Neural crest cell (in vitro differentiated cells): Measurements from ENCODE around the gene FXYD5. TPM values are rescaled to one million over a fixed set of nuclear protein-coding genes. Genes with fewer than 3 reads are reported as not detected.
"Not testable (repeated sequence)": the region's sequence is repeated elsewhere in the genome, so short reads cannot be mapped to it uniquely, and the experiment has no call there.

Experiments
- DNase-seq: peaks from one replicate; pipeline ENCODE4 v3.0.0; 2021; ENCODE audit warnings: low read depth, mixed read lengths, low spot score
- H3K27ac Mint-ChIP-seq: one replicate; pipeline ENCODE4 v1.8.0; 2021; ENCODE audit warnings: mild to moderate bottlenecking, mixed read lengths; ENCODE audit not compliant: unreplicated experiment
- H3K27me3 Mint-ChIP-seq: 2 replicates; pipeline ENCODE4 v1.8.0; 2021; ENCODE audit warnings: low read depth, mild to moderate bottlenecking, mixed read lengths
- H3K36me3 Mint-ChIP-seq: 2 replicates; pipeline ENCODE4 v1.8.0; 2021; ENCODE audit warnings: low read depth, mild to moderate bottlenecking, mixed read lengths
- H3K4me1 Mint-ChIP-seq: 2 replicates; pipeline ENCODE4 v1.8.0; 2021; ENCODE audit warnings: mixed read lengths
- H3K4me3 Mint-ChIP-seq: one replicate; pipeline ENCODE4 v1.8.0; 2021; ENCODE audit warnings: mild to moderate bottlenecking, mixed read lengths
- H3K9me3 Mint-ChIP-seq: 2 replicates; pipeline ENCODE4 v1.8.0; 2021; ENCODE audit warnings: mixed read lengths
- CTCF ChIP-seq: fragments of 200-600 bp; sonication (generic); conservative IDR thresholded peaks from 2 replicates; pipeline ENCODE4 v1.5.0; 2021; ENCODE audit warnings: antibody characterized with exemption, mild to moderate bottlenecking
- total RNA-seq: library from RNA; stranded (reverse); gene quantifications from 2 replicates; pipeline ENCODE4 v1.2.1, GENCODE V29; 2021

The FXYD5 gene
- total RNA-seq, 1 donor from 2014 or later, result 13.3 TPM

GRCh38 chr19:35184884-35185283 lies 30.3 kb downstream of the FXYD5 start:
- Mint-ChIP-seq H3K36me3 (no peaks in the 10 kb centered on the region), H3K9me3 (peaks cover 4% of the 10 kb centered on the region), H3K27me3 (peaks cover 16% of the 10 kb centered on the region), H3K4me3 (no peak overlapping the region), H3K4me1 (no peaks in the 10 kb centered on the region), H3K27ac (no peak overlapping the region)
- no peak for DNase-seq
- no peak for TF ChIP-seq CTCF

- no peak for TF ChIP-seq CTCF
- no peak for DNase-seq
- Mint-ChIP-seq H3K4me3 (no peak overlapping the region), H3K36me3 (no peaks in the 10 kb centered on the region), H3K9me3 (no peaks in the 10 kb centered on the region), H3K27me3 (peaks cover 46% of the 10 kb centered on the region), H3K27ac (no peak overlapping the region), H3K4me1 (no peaks in the 10 kb centered on the region)
Observed at GRCh38 chr19:35194012-35194984, 39.8 kb downstream of the FXYD5 start.

- no peak for TF ChIP-seq CTCF
- H3K9me3 Mint-ChIP-seq, result no peaks in the 10 kb centered on the region
- peaks cover 47% of the 10 kb centered on the region for H3K27me3 Mint-ChIP-seq
- DNase-seq, result no peak
- H3K36me3 Mint-ChIP-seq, result no peaks in the 10 kb centered on the region
- H3K27ac Mint-ChIP-seq, result no peak overlapping the region
- no peak overlapping the region for H3K4me3 Mint-ChIP-seq
- H3K4me1 Mint-ChIP-seq, result no peaks in the 10 kb centered on the region
Observed at GRCh38 chr19:35195830-35196229, 41.3 kb downstream of the FXYD5 start.

GRCh38 chr19:35196861-35197260 lies 42.3 kb downstream of the FXYD5 start:
- H3K4me3 Mint-ChIP-seq, H3K9me3 Mint-ChIP-seq, H3K4me1 Mint-ChIP-seq, DNase-seq, H3K27ac Mint-ChIP-seq, H3K36me3 Mint-ChIP-seq: not testable (repeated sequence)
- peaks cover 44% of the 10 kb centered on the region for H3K27me3 Mint-ChIP-seq

- Mint-ChIP-seq H3K27ac (no peak overlapping the region), H3K4me3 (no peak overlapping the region)
Observed at GRCh38 chr19:35199481-35199880, 44.9 kb downstream of the FXYD5 start.

More at GRCh38 chr19:35199481-35199880, 44.9 kb downstream of the FXYD5 start:
- Mint-ChIP-seq H3K9me3 (no peaks in the 10 kb centered on the region), H3K27me3 (peaks cover 30% of the 10 kb centered on the region), H3K4me1 (peaks cover 6% of the 10 kb centered on the region), H3K36me3 (no peaks in the 10 kb centered on the region)
- TF ChIP-seq CTCF, result no peak
- DNase-seq, result no peak
